HG03442 (cell line): ENCODE data around the gene BRSK1.
"Not testable (repeated sequence)": the region's sequence is repeated elsewhere in the genome, so short reads cannot be mapped to it uniquely, and the experiment has no call there.

ENCODE experiments used
- ATAC-seq: cut with Tn5 transposase; IDR thresholded peaks from one replicate; pipeline ENCODE4 v1.9.1; 2021; ENCODE audit warnings: mild to moderate bottlenecking, moderate library complexity; ENCODE audit not compliant: unreplicated experiment

The BRSK1 gene

GRCh38 chr19:55325172-55325571 lies 41.4 kb downstream of the BRSK1 start, which contains the start of gene TMEM150B:
TSS of gene TMEM150B (minus strand) at chr19:55325341. CDS start at chr19:55321036, 4,305 bp downstream.
- ATAC-seq: no peak

- not testable (repeated sequence) for ATAC-seq
Measured at GRCh38 chr19:55328774-55329318, 45.0 kb downstream of the BRSK1 start.

- not testable (repeated sequence) for ATAC-seq
Measured at GRCh38 chr19:55329791-55330190, 46.0 kb downstream of the BRSK1 start.

GRCh38 chr19:55333870-55334269 lies 50.1 kb downstream of the BRSK1 start:
- ATAC-seq: no peak

- no peak for ATAC-seq
Measured at GRCh38 chr19:55336101-55336500, 52.3 kb downstream of the BRSK1 start.

- peak; percentile 78 for ATAC-seq
Measured at GRCh38 chr19:55339105-55339888, 55.5 kb downstream of the BRSK1 start, which contains the start of gene KMT5C. TSS of gene KMT5C (plus strand) at chr19:55339876. CDS start at chr19:55341937, 2,061 bp downstream.

GRCh38 chr19:55339889-55340783 lies 56.3 kb downstream of the BRSK1 start:
- no peak for ATAC-seq

GRCh38 chr19:55340784-55341147 lies 57.0 kb downstream of the BRSK1 start:
- ATAC-seq: no peak

- no peak for ATAC-seq
Measured at GRCh38 chr19:55341171-55341588, 57.4 kb downstream of the BRSK1 start.

- no peak for ATAC-seq
Measured at GRCh38 chr19:55341595-55342531, 58.1 kb downstream of the BRSK1 start.

GRCh38 chr19:55344444-55344843 lies 60.6 kb downstream of the BRSK1 start:
- no peak for ATAC-seq

- no peak for ATAC-seq
Measured at GRCh38 chr19:55345101-55345817, 61.5 kb downstream of the BRSK1 start.

GRCh38 chr19:55345818-55346724 lies 62.3 kb downstream of the BRSK1 start:
- no peak for ATAC-seq

- no peak for ATAC-seq
Measured at GRCh38 chr19:55346725-55347441, 63.1 kb downstream of the BRSK1 start.

- no peak for ATAC-seq
Measured at GRCh38 chr19:55347442-55348009, 63.7 kb downstream of the BRSK1 start.

GRCh38 chr19:55348317-55349034 lies 64.7 kb downstream of the BRSK1 start:
- ATAC-seq: no peak
